HG03342 (cell line): ENCODE data around the gene XAGE2.

Experiments
- ATAC-seq: cut with Tn5 transposase; IDR thresholded peaks from one replicate; pipeline ENCODE4 v1.9.1; 2021; ENCODE audit warnings: mild to moderate bottlenecking, moderate library complexity; ENCODE audit not compliant: unreplicated experiment

The XAGE2 gene

GRCh38 chrX:52422884-52423283 lies 54.1 kb downstream of the XAGE2 start:
- no peak for ATAC-seq

GRCh38 chrX:52424656-52425055 lies 55.8 kb downstream of the XAGE2 start:
- ATAC-seq, result no peak
